IPS-NIHi7 (cell line): ENCODE measurements around the gene LARP4B.

ENCODE experiments used
- DNase-seq: peaks from one replicate; pipeline ENCODE4 v3.0.0; 2012; ENCODE audit warnings: mixed read lengths; ENCODE audit errors: extremely low spot score

The LARP4B gene

DNA sequence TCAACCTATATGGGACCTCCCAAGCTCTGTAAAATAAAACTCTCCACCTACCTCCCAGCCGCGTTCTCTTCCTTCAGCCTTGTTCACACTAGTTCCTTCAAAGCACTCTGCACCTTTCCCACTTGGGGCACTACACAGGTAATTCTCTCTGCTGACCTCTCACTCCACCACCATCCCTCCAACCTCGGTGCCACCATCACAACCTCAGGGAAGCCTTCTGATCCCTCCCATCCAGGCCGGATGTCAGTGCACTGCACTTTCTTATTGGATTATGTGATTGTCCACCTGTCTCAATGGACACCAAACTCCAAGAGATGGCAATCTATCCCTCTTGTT, 7.0 kb downstream of the LARP4B start:
- no peak for DNase-seq

- no peak for DNase-seq
Observed at GRCh38 chr10:923844-924523, 7.5 kb downstream of the LARP4B start.

GRCh38 chr10:921471-922414, 9.8 kb downstream of the LARP4B start:
- no peak for DNase-seq

DNA sequence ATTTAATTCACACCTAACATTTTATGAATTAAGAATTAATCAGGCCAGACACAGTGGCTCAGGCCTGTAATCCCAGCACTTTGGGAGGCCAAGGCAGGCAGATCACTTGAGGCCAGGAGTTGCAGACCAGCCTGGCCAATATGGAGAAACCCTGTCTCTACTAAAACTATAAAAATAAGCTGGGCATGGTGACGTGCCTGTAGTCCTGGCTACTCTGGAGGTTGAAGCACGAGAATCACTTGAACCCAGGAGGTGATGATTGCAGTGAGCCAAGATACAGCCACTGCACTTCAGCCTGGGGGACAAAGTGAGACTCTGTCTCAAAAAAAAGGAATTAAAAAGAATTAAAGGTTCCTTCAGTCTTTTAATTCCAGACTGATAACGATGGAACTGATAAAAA, 11.1 kb downstream of the LARP4B start:
- DNase-seq, result no peak

GRCh38 chr10:919481-919880, 12.0 kb downstream of the LARP4B start:
- DNase-seq, result no peak

- no peak for DNase-seq
Observed at GRCh38 chr10:917999-918398, 13.5 kb downstream of the LARP4B start.

DNA sequence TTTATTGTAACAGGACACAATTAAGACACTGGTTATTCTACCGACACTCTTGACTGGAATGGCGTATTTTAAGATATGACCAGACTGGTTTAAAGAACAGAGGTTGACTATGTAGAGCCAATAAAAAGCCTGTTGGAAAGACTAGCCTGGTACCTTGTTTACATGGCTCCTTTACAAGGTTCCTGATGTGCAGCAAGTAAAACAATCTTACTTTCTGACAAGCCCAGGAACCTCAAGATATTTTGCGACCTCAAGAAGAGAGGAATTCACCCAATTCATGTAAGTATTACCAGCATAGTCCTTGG, 14.1 kb downstream of the LARP4B start:
- DNase-seq, result no peak

DNA sequence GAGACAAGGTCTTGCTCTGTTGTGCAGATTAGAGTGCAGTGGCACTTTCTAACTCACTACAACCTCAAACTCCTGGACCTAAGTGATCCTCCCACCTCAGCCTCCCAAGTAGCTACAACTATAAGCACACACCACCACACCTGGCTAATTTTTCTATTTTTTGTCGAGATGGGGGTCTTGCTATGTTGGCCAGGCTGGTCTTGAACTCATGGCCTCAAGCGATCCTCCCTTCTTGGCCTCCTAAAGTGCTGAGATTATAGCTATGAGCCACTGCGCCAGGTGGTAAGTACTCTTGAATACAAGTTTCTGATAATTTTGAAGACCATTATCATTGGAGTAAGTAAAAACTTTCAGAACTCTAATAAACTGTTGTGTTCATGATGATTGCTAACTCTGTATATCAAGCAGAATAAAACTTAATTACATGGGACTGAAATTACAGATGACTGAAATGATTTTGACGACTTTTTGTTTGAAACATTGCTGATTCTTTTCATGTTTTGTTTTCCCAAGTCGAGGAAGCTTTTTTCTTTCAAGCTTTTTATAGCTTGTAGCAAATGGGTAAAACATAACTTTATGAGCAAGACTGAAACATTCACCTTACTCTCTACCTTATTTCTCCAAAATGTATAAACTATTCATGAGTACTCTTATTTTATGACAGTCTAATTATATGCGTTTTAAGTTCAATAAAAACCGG, 14.6 kb downstream of the LARP4B start:
- no peak for DNase-seq

DNA sequence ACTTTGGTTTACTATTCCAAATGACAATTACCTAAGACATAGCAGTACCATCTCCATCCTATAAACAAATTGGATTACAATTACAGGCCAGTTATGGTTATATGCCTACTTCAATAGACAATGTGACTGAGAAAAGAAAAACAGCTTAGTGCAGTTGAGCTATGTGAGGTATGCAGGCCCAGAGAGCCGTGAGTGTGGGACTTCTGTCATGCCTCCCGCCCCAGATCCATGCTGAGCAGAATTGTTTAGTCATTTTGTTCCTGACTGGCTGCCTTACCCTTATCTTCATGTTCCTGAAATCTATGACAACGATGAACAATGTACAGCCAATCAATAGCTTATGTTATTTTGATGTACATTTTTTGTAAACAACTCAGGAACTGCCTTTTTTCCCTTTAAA, 21.7 kb downstream of the LARP4B start:
- DNase-seq, result no peak

DNA sequence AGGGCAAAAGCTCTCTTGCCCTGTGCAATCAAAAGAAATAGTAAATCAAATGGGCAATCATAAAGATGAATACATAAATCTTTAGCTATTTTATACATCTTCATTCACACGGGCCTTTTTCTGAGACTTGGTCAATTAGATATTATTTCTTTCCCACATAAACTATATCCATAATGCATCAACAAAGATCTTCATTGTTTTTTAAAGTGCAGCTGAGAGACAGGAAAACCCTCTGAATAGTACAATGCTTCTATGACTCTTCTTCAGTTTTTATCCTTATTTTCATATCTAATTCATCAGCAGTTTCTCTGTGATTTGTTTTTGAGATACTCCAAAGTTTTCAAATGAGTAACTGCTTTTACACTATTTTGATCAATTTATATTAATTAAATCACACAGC, 25.5 kb downstream of the LARP4B start:
- DNase-seq, result no peak

DNA sequence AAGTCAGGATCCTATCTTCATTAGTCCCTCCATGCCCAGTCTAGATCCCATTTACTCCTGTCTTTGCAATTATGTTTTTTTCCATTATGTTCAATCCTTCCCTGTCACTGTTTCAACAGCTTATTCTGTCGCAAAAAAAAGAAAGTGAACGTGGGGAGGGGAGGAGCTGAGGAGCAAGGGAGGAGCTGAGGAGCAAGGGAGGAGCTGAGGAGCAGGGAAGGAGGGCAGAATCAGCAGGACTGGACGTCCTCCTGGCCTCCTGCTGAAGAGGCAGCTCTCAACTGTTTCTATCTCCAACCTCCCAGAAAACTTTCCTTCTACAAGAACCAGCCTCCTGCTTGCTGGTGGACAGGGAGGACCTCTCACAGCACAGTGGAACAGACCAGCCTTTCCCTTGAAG, 26.0 kb downstream of the LARP4B start:
- no peak for DNase-seq

DNA sequence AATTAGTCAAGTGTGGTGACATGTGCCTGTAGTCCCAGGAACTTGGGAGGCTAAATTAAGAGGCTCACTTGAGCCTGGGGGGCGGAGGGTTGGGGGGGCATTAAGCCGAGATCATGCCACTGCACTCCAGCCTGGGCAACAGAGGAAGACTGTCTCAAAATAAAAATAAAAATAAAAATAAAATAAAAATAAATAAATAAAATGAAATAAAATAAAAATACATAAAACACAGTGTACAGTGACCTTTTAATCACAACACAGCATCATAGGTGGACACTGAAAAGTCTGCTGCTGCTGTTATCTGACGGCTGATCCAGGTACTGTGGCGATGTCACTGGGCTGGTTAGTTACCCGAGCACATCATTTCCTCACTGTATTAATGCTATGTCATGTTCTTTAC, 27.1 kb downstream of the LARP4B start:
- DNase-seq, result no peak

DNA sequence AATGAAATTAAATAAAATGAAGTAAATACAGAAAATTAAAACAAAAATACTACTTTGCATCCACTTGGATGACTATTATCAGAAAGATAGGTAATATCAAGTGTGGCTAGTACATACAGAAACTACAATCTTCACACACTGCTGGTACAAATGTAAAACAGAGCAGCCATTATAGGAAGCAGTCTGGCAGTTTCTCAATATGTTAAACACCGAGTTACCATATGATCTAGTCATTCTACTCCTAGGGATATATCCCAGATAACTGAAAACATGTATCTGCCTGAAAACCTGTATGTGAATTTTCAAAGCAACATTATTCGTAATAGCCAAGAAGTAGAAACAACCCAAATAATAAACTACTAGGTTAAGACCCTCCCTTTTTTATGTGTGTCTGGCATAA, 33.4 kb downstream of the LARP4B start:
- no peak for DNase-seq

DNA sequence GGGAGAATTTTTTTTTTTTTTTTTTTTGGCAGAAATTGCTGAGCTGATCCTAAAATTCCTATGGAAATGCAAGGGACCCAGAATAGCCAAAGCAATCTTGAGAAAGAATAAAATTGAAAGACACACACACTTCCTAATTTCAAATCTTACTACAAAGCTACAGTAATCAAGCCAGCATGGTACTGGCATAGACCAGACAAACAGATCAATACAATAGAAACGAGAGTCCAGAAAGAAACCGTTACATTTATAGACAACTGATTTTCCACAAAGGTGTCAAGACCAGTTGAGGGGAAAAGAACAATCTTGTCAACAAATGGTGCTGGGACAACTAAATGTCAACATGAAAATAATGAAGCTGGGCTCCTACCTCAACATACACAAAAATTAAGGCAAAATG, 34.5 kb downstream of the LARP4B start:
- DNase-seq, result no peak

DNA sequence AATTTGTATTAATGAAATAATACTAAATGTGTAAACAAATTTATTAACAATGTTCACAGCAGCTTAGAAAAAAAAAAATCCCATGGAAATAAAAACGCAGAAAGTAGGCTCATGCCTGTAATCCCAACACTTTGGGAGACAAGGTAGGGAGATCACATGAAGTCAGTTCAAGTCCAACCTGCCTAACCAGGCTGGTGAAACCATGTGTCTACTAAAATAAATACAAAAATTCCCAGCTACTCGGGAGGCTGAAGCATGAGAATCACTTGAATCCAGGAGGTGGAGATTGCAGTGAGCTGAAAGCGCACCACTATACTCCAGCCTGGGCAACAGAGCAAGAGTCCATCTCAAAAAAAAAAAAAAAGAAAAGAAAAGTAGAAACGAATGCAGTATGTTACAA, 36.2 kb downstream of the LARP4B start:
- no peak for DNase-seq

GRCh38 chr10:878895-879294, 52.6 kb downstream of the LARP4B start:
- no peak for DNase-seq

DNA sequence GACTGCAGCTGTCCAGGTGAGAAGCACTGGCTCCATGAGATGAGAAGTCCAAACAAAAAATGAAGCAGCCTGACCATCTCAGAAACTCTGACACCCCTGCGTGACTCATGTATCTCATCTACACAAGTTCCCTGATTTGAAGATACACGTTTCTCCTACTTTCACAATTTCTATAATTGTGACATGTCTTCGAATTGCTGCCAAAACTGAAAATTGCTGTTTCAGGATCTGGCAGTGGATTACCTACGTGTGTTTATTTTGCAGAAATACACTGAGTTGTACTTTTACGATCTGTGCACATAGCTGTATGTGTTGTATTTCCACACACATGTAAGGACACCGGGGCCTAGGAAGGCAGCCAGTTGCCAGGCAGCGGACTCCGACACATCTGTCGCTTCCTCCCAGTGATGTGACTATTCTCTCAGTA, 53.2 kb downstream of the LARP4B start:
- no peak for DNase-seq

DNA sequence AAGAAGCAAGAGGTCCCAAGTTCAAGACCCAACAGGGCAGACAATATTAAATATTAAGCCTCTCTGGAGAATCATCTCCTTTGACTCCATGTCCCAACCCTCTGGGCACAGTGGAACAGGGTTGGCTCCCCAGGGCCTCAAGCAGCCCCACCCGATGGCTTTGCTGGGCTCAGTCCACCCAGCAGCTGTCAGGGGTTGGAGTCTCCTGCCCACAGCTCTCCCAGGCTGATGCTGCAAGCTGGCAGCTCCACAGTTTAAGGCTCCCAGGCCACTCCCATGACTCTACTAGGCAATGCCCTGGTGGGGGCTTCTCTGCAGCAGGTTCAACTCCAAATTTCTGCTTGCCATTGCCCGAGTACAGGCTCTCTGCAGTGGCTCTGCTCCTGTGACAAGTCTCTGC, 55.1 kb downstream of the LARP4B start:
- no peak for DNase-seq

- DNase-seq, result no peak
Observed at GRCh38 chr10:873020-873419, 58.5 kb downstream of the LARP4B start.

DNA sequence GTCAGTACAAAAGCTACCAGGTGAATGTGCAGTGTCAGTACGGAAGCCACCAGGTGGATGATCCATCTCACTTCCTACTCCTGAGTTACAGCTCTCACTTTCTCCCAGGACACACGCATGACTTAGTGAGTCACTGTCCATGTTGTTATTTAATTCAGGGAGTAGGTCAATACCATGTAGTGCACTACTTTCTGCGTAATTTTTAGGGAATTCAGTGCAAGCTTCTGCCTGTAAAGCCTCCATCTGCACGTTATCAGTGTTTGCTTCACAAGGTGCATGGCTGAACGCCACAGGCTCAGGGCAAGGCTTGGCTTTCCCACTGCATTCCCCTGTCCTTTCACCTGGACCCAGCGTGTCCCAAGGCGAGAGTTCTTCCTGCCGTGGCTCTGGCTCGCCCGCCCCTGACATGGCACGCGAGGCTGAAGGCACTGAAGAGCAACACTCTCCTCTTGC, 59.5 kb downstream of the LARP4B start:
- DNase-seq, result no peak

DNA sequence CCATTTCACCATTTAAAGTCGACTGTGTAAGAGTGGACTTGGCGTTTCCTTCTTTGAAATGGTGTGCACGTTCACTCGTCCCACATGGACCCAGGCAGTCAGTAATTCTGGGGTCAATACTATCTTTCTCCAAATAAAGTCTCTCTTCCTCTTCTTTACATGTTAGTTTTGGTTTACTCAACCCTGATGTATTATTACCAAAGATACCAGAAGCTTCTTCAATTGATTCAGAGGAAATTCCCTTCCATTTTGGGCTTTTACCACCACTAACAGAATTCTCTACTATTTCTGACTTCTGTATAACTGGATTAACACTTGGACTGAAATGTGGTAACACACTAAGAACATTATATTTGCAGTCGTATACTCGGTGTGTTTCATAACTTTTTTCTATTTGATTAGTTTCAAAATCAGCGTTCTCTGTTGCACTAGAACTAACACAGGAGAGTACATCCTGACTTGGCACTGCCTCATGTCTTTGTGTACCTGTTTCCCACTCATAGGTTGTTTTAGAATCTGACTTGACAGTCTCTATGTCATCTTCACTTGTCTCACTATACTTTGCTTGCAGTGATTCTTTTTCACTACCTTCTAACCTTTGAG, 60.8 kb downstream of the LARP4B start:
- no peak for DNase-seq

- no peak for DNase-seq
Observed at GRCh38 chr10:869171-869570, 62.3 kb downstream of the LARP4B start.
